Vagina (tissue), 2 donors: ENCODE data around the gene KRT6B. TPM values are rescaled to one million over a fixed set of nuclear protein-coding genes. Genes with fewer than 3 reads are reported as not detected.
A peak's percentile ranks its signal among the peaks of the same experiment; 100 is the strongest.

Experiments
- DNase-seq, 2 donors: peaks; one replicate each; pipeline ENCODE4 v3.0.0-alpha.2; 2017; ENCODE audit errors: extremely low spot score in 2 of 2
- H3K27ac ChIP-seq: fragments of 200-600 bp; sonication (generic); one replicate; pipeline ENCODE4 v1.5.1; 2019
- H3K27me3 ChIP-seq: fragments of 200-600 bp; sonication (generic); one replicate; pipeline ENCODE4 v1.5.1; 2019
- H3K36me3 ChIP-seq, 2 donors: fragments of 200-600 bp; sonication (generic); one replicate each; pipeline ENCODE4 v1.5.1; 2017 to 2019
- H3K4me1 ChIP-seq: fragments of 200-600 bp; sonication (generic); one replicate; pipeline ENCODE4 v1.5.1; 2019
- H3K4me3 ChIP-seq, 2 donors: fragments of 200-600 bp; sonication (generic); 1 replicate in 1 of 2; 2 replicates in 1 of 2; pipeline ENCODE4 v1.5.1; 2016 to 2019
- H3K9me3 ChIP-seq: fragments of 200-600 bp; sonication (generic); one replicate; pipeline ENCODE4 v1.5.1; 2019
- CTCF ChIP-seq, 3 experiments: fragments of 450-650 bp in 2 of 3; fragments of 200-600 bp in 1 of 3; sonication (generic) in 1 of 3; IDR thresholded peaks; one replicate each; pipeline ENCODE4 v1.5.1; 2017 to 2019; ENCODE audit warnings: antibody characterized with exemption in 3 of 3, mild to moderate bottlenecking in 2 of 3, moderate library complexity in 2 of 3
- POLR2A ChIP-seq, 2 donors: fragments of 450-650 bp; IDR thresholded peaks; one replicate each; pipeline ENCODE4 v1.6.1; 2017; ENCODE audit warnings: antibody characterized with exemption in 2 of 2, mild to moderate bottlenecking in 2 of 2, moderate library complexity in 2 of 2
- POLR2AphosphoS5 ChIP-seq, 2 donors: sonication (generic); formaldehyde crosslinking; IDR thresholded peaks; one replicate each; pipeline ENCODE4 v1.9.0; 2017; ENCODE audit warnings: antibody characterized with exemption in 2 of 2, mild to moderate bottlenecking in 2 of 2, low read depth in 1 of 2; ENCODE audit not compliant: insufficient read depth in 1 of 2
- intact Hi-C: fragments of 100-400 bp; cut with DNase I; formaldehyde crosslinking; loops from one replicate; pipeline ENCODE4 v1.15.1; 2023
- total RNA-seq: library from RNA; depleted of rRNA; stranded (reverse); fragments of >200 nt; gene quantifications from one replicate; pipeline ENCODE4 v1.2.3, GENCODE V29; 2016

Gene KRT6B
- total RNA-seq, 1 donor from 2014 or later, result 184 TPM

- intact Hi-C loops, result no loop called here
- no peaks in the 10 kb centered on the region for H3K9me3 ChIP-seq
- H3K27ac ChIP-seq, result peak overlapping the region; percentile 21
- H3K27me3 ChIP-seq, result no peaks in the 10 kb centered on the region
- H3K4me1 ChIP-seq, result peaks cover 13% of the 10 kb centered on the region
- no peaks in the 10 kb centered on the region for H3K36me3 ChIP-seq
- TF ChIP-seq POLR2AphosphoS5 (IDR thresholded peaks at IDR 0.05; ENCODE audit: insufficient read depth in 1 of 2, low read depth in 1 of 2) (no peak), CTCF (IDR thresholded peaks at IDR 0.05) (no peak), POLR2A (IDR thresholded peaks at IDR 0.05) (no peak)
- H3K4me3 ChIP-seq, result no peak overlapping the region
- DNase-seq, result no peak
These were observed 28.1 kb downstream of the KRT6B start for GRCh38 chr12:52423661-52424500.

GRCh38 chr12:52423035-52423434 is 28.9 kb downstream of the KRT6B start:
- Histone ChIP-seq H3K27ac (peak overlapping the region; percentile 21), H3K9me3 (no peaks in the 10 kb centered on the region), H3K27me3 (no peaks in the 10 kb centered on the region), H3K4me1 (peaks cover 13% of the 10 kb centered on the region), H3K36me3 (no peaks in the 10 kb centered on the region), H3K4me3 (no peak overlapping the region)
- no peak for TF ChIP-seq POLR2A (IDR thresholded peaks at IDR 0.05)
- no peak for TF ChIP-seq POLR2AphosphoS5 (IDR thresholded peaks at IDR 0.05; ENCODE audit: insufficient read depth in 1 of 2, low read depth in 1 of 2)
- TF ChIP-seq CTCF (IDR thresholded peaks at IDR 0.05), result no peak
- peak in 1 of 2 donors; percentile 94 for DNase-seq
- intact Hi-C loops, result no loop called here

- Histone ChIP-seq H3K9me3 (no peaks in the 10 kb centered on the region), H3K36me3 (no peaks in the 10 kb centered on the region), H3K27ac (no peak overlapping the region), H3K27me3 (no peaks in the 10 kb centered on the region), H3K4me1 (peaks cover 27% of the 10 kb centered on the region), H3K4me3 (no peak overlapping the region)
- no peak for DNase-seq
- TF ChIP-seq POLR2AphosphoS5 (IDR thresholded peaks at IDR 0.05; ENCODE audit: insufficient read depth in 1 of 2, low read depth in 1 of 2) (no peak), POLR2A (IDR thresholded peaks at IDR 0.05) (no peak), CTCF (IDR thresholded peaks at IDR 0.05) (no peak)
- intact Hi-C loops, result no loop called here
These were observed 32.3 kb downstream of the KRT6B start for GRCh38 chr12:52419656-52420055.

DNA sequence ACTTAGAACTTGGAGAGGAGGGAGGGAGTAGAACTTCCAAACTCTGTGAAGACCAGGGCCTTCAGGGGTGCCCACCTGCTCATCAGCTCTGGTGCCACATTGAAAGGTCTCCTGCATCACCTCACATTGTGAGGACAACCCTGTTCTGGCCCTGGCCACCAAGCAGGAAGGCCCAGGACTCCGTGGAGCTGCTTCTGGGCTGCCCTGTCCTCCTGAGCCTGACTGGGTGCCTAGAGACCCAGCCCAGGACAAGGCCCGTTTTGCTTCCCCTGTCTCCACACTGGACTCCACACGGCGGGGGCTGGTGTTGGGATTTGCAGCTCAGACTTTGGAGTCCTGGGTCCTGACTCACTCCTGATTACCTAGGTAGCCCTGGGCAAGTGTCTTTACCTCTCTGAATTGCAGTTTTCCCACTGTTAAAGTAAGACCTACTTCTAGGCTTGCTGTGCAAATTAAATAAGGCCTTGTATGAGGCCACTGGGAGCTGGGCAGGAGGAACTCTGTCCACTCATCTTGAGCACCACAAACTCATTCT is 33.3 kb downstream of the KRT6B start:
- H3K9me3 ChIP-seq, result no peaks in the 10 kb centered on the region
- DNase-seq, result no peak
- no peaks in the 10 kb centered on the region for H3K36me3 ChIP-seq
- TF ChIP-seq POLR2AphosphoS5 (IDR thresholded peaks at IDR 0.05; ENCODE audit: insufficient read depth in 1 of 2, low read depth in 1 of 2) (no peak), POLR2A (IDR thresholded peaks at IDR 0.05) (no peak), CTCF (IDR thresholded peaks at IDR 0.05) (no peak)
- no peak overlapping the region for H3K4me3 ChIP-seq
- H3K27me3 ChIP-seq, result no peaks in the 10 kb centered on the region
- H3K27ac ChIP-seq, result no peak overlapping the region
- peaks cover 21% of the 10 kb centered on the region for H3K4me1 ChIP-seq
- intact Hi-C loops, result no loop called here

- H3K9me3 ChIP-seq, result no peaks in the 10 kb centered on the region
- no peak for TF ChIP-seq POLR2AphosphoS5 (IDR thresholded peaks at IDR 0.05; ENCODE audit: insufficient read depth in 1 of 2, low read depth in 1 of 2)
- TF ChIP-seq CTCF (IDR thresholded peaks at IDR 0.05), result no peak
- no peak for TF ChIP-seq POLR2A (IDR thresholded peaks at IDR 0.05)
- intact Hi-C loops, result no loop called here
- no peaks in the 10 kb centered on the region for H3K36me3 ChIP-seq
- H3K27me3 ChIP-seq, result no peaks in the 10 kb centered on the region
- peaks cover 14% of the 10 kb centered on the region for H3K4me1 ChIP-seq
- no peak for DNase-seq
- no peak overlapping the region for H3K4me3 ChIP-seq
- peak overlapping the region; percentile 76 for H3K27ac ChIP-seq
These were observed 34.2 kb downstream of the KRT6B start for GRCh38 chr12:52417740-52418139.
